Peyer's patch (tissue), 4 donors: ENCODE data around the gene STAC.
"Not testable (repeated sequence)": the region's sequence is repeated elsewhere in the genome, so short reads cannot be mapped to it uniquely, and the experiment has no call there.

Experiments used
- POLR2A ChIP-seq, 2 donors: fragments of 450-650 bp; IDR thresholded peaks; one replicate each; pipeline ENCODE4 v1.5.1; 2017; ENCODE audit warnings: antibody characterized with exemption in 2 of 2, mild to moderate bottlenecking in 2 of 2, moderate library complexity in 2 of 2
- TF ChIP-seq, protein P1 (sequence below), 6 experiments: fragments of 450-650 bp in 4 of 6; fragments of 200-600 bp in 2 of 6; sonication (generic) in 1 of 6; IDR thresholded peaks; one replicate each; pipeline ENCODE4 v1.5.1; 2017 to 2019; ENCODE audit warnings: antibody characterized with exemption in 6 of 6, mild to moderate bottlenecking in 3 of 6, moderate library complexity in 1 of 6

DNA sequence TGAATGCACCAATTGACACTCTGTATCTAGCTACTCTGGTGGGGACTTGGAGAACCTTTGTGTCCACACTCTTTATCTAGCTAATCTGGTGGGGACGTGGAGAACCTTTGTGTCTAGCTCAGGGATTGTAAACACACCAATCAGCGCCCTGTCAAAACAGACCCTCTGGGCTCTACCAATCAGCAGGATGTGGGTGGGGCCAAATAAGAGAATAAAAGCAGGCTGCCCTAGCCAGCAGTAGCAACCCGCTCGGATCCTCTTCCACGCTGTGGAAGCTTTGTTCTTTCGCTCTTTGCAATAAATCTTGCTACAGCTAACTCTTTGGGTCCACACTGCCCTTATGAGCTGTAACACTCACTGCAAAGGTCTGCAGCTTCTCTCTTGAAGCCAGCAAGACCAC lies 73.6 kb downstream of the STAC start:
- TF ChIP-seq, protein P1, sequence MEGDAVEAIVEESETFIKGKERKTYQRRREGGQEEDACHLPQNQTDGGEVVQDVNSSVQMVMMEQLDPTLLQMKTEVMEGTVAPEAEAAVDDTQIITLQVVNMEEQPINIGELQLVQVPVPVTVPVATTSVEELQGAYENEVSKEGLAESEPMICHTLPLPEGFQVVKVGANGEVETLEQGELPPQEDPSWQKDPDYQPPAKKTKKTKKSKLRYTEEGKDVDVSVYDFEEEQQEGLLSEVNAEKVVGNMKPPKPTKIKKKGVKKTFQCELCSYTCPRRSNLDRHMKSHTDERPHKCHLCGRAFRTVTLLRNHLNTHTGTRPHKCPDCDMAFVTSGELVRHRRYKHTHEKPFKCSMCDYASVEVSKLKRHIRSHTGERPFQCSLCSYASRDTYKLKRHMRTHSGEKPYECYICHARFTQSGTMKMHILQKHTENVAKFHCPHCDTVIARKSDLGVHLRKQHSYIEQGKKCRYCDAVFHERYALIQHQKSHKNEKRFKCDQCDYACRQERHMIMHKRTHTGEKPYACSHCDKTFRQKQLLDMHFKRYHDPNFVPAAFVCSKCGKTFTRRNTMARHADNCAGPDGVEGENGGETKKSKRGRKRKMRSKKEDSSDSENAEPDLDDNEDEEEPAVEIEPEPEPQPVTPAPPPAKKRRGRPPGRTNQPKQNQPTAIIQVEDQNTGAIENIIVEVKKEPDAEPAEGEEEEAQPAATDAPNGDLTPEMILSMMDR (IDR thresholded peaks at IDR 0.05): not testable (repeated sequence)
- not testable (repeated sequence) for TF ChIP-seq POLR2A (IDR thresholded peaks at IDR 0.05)
